NCI-H345 treated with DMSO at 0.1 percent for 48 hours (cell line): ENCODE results near the gene AMER3.

ENCODE experiments used
- DNase-seq: peaks from one replicate; lab custom pipeline; 2025; ENCODE audit not compliant: unreplicated experiment; lab: John Stamatoyannopoulos, UW

Gene AMER3

DNA sequence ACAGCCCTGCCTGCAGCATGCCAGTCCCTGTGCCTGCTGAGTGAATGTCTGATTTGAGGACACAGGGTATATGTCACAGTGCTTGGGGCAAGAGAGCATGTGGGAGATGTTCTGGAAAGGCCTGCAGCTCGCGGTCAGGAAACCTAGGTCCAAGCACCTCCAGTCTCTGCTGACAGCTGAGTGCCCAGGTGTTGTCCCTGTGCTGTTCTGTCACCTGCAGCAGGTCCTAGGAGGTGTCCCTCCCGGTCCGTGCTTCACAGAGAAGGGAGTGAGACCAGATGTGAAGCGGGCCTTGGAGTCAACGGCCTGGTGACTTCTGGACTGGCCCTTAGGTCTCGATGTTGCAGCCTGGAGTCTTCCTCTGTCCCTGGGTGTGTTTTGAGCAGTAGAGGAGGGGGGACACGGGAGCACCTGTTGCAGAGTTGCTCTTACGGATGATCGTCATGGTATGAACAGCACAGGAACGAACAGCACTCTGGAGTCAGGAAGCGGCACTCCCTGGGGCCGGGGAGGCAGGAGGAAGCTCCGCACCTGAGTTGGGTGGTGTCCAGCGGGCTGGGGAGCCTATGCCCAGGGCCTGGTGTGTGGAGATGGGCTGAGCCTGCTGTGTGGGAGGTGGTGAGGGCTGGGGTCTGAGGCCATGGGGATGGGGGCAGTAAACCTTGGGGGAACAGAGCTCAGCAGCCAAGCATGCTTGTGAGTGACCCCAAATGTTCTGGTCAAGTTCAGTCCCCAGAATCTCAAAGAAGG lies 59.8 kb downstream of the AMER3 start:
- DNase-seq = no peak
